Stimulated activated CD4-positive, alpha-beta T cell treated with anti-CD3 and anti-CD28 coated beads, Interleukin-1b, Interleukin-23, amount 100 ng/mL, for 24 hours (primary cell): ENCODE measurements around the gene PATJ.
"Not testable (repeated sequence)": the region's sequence is repeated elsewhere in the genome, so short reads cannot be mapped to it uniquely, and the experiment has no call there.

Source experiments
- DNase-seq, 4 experiments: peaks; one replicate each; pipeline ENCODE4 v3.0.0-alpha.2; 2020; ENCODE audit warnings: low read depth in 4 of 4, low spot score in 1 of 4

Gene PATJ

GRCh38 chr1:62198781-62199125, 456.5 kb downstream of the PATJ start:
- DNase-seq = no peak

DNA sequence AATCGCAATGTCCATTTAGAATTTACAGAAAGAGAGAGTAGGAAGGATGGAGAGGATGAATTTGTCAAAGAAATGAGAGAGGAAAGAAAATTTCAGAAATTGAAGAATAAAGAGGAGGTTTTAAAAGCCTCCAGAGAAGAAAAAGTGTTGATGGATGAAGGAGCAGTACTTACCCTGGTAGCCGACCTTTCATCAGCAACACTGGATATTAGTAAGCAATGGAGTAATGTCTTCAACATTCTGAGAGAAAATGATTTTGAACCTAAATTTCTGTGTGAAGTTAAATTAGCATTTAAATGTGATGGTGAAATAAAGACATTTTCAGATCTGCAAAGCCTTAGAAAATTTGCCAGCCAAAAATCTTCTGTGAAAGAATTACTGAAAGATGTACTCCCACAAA, 464.9 kb downstream of the PATJ start:
- no peak for DNase-seq

DNA sequence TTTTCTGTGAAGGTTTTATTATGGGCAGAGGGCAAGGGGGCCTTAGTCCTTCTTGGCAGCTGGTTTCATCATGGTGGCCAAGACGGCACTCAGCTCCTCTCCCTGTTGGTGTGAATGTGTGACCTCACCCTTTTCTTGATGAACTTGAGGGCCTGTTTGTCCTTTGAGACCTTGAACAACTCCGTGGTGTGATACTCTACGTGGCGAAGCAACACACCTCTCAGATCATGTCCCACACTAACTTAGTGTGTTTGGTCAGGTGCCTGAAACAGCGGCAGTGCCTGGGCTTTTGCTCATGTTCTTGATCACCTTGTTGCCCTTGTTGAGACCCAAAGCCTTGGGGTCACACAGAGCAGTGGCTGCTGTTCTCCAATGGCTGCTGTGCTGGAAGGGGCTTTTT, 465.8 kb downstream of the PATJ start:
- no peak for DNase-seq

GRCh38 chr1:62208970-62209369, 466.7 kb downstream of the PATJ start:
- DNase-seq = no peak

DNA sequence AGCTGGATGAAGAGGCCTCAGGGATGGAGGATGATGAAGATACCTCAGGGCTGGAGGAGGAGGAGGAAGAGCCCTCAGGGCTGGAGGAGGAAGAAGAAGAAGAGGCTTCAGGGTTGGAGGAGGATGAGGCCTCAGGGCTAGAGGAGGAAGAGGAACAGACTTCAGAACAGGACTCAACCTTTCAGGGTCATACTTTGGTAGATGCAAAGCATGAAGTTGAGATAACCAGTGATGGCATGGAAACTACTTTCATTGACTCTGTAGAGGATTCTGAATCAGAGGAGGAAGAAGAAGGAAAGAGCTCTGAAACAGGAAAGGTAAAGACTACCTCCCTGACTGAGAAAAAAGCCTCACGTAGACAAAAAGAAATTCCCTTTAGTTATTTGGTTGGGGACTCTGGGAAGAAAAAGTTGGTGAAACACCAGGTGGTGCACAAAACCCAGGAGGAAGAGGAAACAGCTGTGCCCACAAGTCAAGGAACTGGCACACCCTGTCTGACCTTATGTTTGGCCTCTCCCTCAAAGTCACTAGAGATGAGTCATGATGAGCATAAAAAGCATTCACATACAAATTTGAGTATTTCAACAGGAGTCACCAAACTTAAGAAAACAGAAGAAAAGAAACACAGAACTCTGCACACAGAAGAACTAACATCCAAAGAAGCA, 467.8 kb downstream of the PATJ start:
- no peak for DNase-seq

- no peak for DNase-seq
Observed at GRCh38 chr1:62210960-62211359, 468.7 kb downstream of the PATJ start.

- DNase-seq = no peak
Observed at GRCh38 chr1:62212411-62212810, 470.1 kb downstream of the PATJ start.

DNA sequence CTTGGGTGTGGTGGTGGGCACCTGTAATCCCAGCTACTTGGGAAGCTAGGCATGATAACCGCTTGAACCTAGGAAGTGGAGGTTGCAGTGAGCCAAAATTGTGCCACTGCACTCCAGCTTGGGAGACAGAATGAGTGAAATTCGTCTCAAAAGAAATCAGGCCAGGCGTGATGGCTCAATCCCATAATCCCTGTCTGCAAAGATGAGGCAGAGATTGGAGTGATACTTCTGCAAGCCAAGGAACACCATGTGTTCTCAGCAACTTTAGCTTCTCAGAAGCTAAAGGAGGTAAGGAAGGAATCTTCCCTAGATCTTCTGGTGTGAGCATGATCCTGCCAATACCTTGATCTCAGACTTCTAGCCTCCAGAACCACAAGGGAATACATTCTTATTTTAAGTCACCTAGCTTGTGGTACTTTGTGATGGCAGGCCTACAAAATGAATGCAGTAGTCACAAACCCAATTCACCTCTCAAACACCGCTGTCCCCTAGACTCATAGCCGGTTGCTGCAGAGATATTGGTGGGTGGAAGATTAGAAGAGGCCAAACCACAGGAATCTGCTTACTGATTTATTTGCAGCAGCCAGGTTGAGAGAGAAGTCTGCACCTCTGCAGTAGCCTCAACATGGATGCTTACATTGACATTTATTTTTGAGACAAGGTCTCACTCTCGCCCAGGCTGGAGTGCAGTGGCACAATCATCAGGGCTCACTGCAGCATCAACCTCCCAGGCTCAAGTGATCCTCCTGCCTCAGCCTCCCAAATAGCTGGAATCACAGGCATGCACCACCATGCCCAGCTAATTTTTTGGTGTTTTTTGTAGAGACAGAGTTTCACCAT, 471.0 kb downstream of the PATJ start:
- DNase-seq = no peak

- no peak for DNase-seq
Observed at GRCh38 chr1:62218604-62219003, 476.3 kb downstream of the PATJ start.

DNA sequence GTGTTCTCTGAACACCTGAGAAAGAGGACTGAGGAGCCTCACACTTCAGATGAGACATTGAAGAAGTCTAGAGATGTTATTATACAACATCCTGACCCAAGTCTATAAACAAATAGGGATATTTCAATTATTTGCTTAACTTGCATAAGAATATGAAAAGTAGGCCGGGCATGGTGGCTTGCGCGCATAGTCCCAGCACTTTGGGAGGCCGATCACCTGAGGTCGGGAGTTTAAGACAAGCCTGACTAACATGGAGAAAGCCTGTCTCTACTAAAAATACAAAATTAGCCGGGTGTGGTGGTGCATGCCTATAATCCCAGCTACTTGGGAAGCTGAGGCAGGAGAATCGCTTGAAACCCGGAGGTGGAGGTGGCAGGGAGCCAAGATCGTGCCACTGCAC, 478.2 kb downstream of the PATJ start:
- not testable (repeated sequence) for DNase-seq

DNA sequence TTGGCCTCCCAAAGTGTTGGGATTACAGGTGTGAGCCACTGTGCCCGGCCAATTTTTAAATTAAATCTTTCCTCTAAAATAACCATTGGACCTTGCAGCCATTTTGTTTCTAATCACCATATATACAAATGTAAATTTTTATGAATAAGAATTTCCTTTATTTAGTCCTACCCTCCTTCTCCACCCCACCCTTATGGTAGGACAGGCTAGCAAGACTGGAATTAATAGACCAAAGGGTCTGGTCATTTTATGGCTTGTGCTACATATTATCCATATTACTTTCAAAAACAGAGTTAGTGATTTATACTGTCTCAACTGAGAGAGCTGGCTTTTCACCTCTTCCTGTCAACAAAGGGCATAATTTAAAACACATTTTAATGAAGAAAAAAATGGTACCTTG, 478.9 kb downstream of the PATJ start:
- DNase-seq = no peak

DNA sequence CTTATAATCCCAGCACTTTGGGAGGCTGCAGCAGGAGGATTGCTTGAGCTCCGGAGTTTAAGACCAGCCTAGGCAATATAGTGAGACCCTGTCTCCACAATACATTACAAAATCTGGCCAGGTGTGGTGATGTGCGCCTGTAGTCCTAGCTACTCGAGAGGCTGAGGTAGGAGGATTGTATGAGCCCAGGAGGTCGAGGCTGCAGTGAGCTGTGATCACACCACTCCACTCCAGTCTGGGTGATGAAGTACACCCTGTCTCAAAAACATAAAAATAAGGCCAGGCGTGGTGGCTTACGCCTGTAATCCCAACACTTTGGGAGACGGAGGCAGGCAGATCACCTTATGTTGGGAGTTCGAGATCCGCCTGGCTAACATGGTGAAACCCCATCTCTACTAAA, 480.0 kb downstream of the PATJ start:
- no peak for DNase-seq

GRCh38 chr1:62224182-62224581, 481.9 kb downstream of the PATJ start:
- DNase-seq = no peak

DNA sequence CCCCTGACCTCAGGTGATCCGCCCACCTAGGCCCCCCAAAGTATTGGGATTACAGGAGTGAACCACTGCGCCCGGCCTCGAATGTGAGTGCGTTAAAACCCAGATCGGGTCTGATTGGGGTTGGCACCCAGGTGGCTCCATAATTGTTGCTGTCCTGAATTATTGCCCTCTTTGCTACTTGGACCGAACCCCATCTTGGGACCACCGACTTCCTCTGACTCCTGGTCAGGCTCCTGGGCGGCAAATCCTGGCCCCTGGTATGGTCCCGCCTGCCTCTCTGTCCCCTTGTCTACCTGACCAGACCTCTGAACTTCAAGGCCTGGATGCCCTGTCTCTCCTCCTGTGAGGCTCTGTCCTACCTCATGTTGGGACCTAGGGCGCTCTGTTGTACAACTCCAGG, 485.2 kb downstream of the PATJ start:
- no peak for DNase-seq
